Measurements from ENCODE around the gene CFDP1. TPM values are rescaled to one million over a fixed set of nuclear protein-coding genes. Genes with fewer than 3 reads are reported as not detected.
"Not testable (repeated sequence)": the region's sequence is repeated elsewhere in the genome, so short reads cannot be mapped to it uniquely, and the experiment has no call there.

The CFDP1 gene
- total RNA-seq, 1 experiment from 2014 or later: 97.6 TPM

- H3K4me3 ChIP-seq (ENCODE audit: low read depth, low read length, poor library complexity, severe bottlenecking): no peak overlapping the region
- no peaks in the 10 kb centered on the region for H3K36me3 ChIP-seq (ENCODE audit: insufficient read depth, low read length, poor library complexity, severe bottlenecking)
- ChIA-PET CTCF (interaction anchor here (1.2 kb wide), 1 partner anchor 26 kb away, joined by 3 read pairs; no protein-coding TSS in a partner anchor), POLR2A (ENCODE audit: low non-redundant PET) (no interaction called here)
- TF ChIP-seq EZH2 (IDR thresholded peaks at IDR 0.05; ENCODE audit: borderline replicate concordance, low read depth, low read length, poor library complexity, severe bottlenecking): no peak
- TF ChIP-seq, protein P1, sequence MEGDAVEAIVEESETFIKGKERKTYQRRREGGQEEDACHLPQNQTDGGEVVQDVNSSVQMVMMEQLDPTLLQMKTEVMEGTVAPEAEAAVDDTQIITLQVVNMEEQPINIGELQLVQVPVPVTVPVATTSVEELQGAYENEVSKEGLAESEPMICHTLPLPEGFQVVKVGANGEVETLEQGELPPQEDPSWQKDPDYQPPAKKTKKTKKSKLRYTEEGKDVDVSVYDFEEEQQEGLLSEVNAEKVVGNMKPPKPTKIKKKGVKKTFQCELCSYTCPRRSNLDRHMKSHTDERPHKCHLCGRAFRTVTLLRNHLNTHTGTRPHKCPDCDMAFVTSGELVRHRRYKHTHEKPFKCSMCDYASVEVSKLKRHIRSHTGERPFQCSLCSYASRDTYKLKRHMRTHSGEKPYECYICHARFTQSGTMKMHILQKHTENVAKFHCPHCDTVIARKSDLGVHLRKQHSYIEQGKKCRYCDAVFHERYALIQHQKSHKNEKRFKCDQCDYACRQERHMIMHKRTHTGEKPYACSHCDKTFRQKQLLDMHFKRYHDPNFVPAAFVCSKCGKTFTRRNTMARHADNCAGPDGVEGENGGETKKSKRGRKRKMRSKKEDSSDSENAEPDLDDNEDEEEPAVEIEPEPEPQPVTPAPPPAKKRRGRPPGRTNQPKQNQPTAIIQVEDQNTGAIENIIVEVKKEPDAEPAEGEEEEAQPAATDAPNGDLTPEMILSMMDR (conservative IDR thresholded peaks at IDR 0.05; ENCODE audit: low read depth, low read length): no peak
- no peaks in the 10 kb centered on the region for H3K9me3 ChIP-seq (ENCODE audit: low read depth, low read length, poor library complexity, severe bottlenecking)
- H3K27me3 ChIP-seq (replicated peaks; ENCODE audit: insufficient read depth, low read depth, low read length, poor library complexity): no peaks in the 10 kb centered on the region
- no TSS peak for BruUV-seq (replicated peaks)
- H3K4me1 ChIP-seq (ENCODE audit: insufficient read depth, low read length, poor library complexity, severe bottlenecking): no peaks in the 10 kb centered on the region
- intact Hi-C loops (cut with micrococcal nuclease; ENCODE audit: unreplicated experiment): no loop called here
- no peak overlapping the region for H3K27ac ChIP-seq (ENCODE audit: low read depth, low read length, poor library complexity, severe bottlenecking)
- DNase-seq (ENCODE audit: low spot score): no peak
Measured at GRCh38 chr16:75279305-75279704, 154.0 kb downstream of the CFDP1 start.

GRCh38 chr16:75273054-75273925 is 160.0 kb downstream of the CFDP1 start:
- intact Hi-C loops (cut with micrococcal nuclease; ENCODE audit: unreplicated experiment): no loop called here
- H3K36me3 ChIP-seq (ENCODE audit: insufficient read depth, low read length, poor library complexity, severe bottlenecking): no peaks in the 10 kb centered on the region
- H3K9me3 ChIP-seq (ENCODE audit: low read depth, low read length, poor library complexity, severe bottlenecking): no peaks in the 10 kb centered on the region
- DNase-seq (ENCODE audit: low spot score): no peak
- no peak overlapping the region for H3K4me3 ChIP-seq (ENCODE audit: low read depth, low read length, poor library complexity, severe bottlenecking)
- no TSS peak for BruUV-seq (replicated peaks)
- H3K27me3 ChIP-seq (replicated peaks; ENCODE audit: insufficient read depth, low read depth, low read length, poor library complexity): no peaks in the 10 kb centered on the region
- no peaks in the 10 kb centered on the region for H3K4me1 ChIP-seq (ENCODE audit: insufficient read depth, low read length, poor library complexity, severe bottlenecking)
- H3K27ac ChIP-seq (ENCODE audit: low read depth, low read length, poor library complexity, severe bottlenecking): no peak overlapping the region
- TF ChIP-seq, protein P1 (conservative IDR thresholded peaks at IDR 0.05; ENCODE audit: low read depth, low read length): no peak
- no peak for TF ChIP-seq EZH2 (IDR thresholded peaks at IDR 0.05; ENCODE audit: borderline replicate concordance, low read depth, low read length, poor library complexity, severe bottlenecking)
- ChIA-PET CTCF (no interaction called here), POLR2A (ENCODE audit: low non-redundant PET) (no interaction called here)

DNA sequence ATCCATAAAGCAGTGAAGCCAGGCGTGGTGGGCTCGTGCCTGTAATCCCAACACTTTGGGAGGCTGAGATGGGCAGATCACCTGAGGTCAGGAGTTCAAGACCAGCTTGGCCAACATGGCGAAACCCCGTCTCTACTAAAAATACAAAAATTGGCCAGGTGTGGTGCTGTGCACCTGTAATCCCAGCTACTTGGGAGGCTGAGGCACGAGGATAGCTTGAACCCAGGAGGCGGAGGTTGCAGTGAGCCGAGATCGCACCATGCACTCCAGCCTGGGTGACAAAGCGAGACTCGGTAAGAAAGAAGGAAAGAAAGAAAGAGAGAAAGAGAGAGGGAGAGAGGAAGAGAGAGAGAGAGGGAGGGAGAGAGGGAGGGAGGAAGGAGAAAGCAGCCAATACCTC is 160.7 kb downstream of the CFDP1 start:
- H3K36me3 ChIP-seq (ENCODE audit: insufficient read depth, low read length, poor library complexity, severe bottlenecking); DNase-seq (ENCODE audit: low spot score); H3K27ac ChIP-seq (ENCODE audit: low read depth, low read length, poor library complexity, severe bottlenecking); H3K9me3 ChIP-seq (ENCODE audit: low read depth, low read length, poor library complexity, severe bottlenecking); H3K4me3 ChIP-seq (ENCODE audit: low read depth, low read length, poor library complexity, severe bottlenecking); H3K4me1 ChIP-seq (ENCODE audit: insufficient read depth, low read length, poor library complexity, severe bottlenecking); H3K27me3 ChIP-seq (replicated peaks; ENCODE audit: insufficient read depth, low read depth, low read length, poor library complexity); intact Hi-C loops (cut with micrococcal nuclease; ENCODE audit: unreplicated experiment); POLR2A ChIA-PET (ENCODE audit: low non-redundant PET); BruUV-seq (replicated peaks); CTCF ChIA-PET: not testable (repeated sequence)

- ChIA-PET POLR2A (ENCODE audit: low non-redundant PET) (no interaction called here), CTCF (no interaction called here)
- DNase-seq (ENCODE audit: low spot score): no peak
- no peak overlapping the region for H3K27ac ChIP-seq (ENCODE audit: low read depth, low read length, poor library complexity, severe bottlenecking)
- no TSS peak for BruUV-seq (replicated peaks)
- H3K9me3 ChIP-seq (ENCODE audit: low read depth, low read length, poor library complexity, severe bottlenecking): no peaks in the 10 kb centered on the region
- intact Hi-C loops (cut with micrococcal nuclease; ENCODE audit: unreplicated experiment): no loop called here
- no peak for TF ChIP-seq EZH2 (IDR thresholded peaks at IDR 0.05; ENCODE audit: borderline replicate concordance, low read depth, low read length, poor library complexity, severe bottlenecking)
- TF ChIP-seq, protein P1 (conservative IDR thresholded peaks at IDR 0.05; ENCODE audit: low read depth, low read length): no peak
- no peaks in the 10 kb centered on the region for H3K27me3 ChIP-seq (replicated peaks; ENCODE audit: insufficient read depth, low read depth, low read length, poor library complexity)
- H3K36me3 ChIP-seq (ENCODE audit: insufficient read depth, low read length, poor library complexity, severe bottlenecking): no peaks in the 10 kb centered on the region
- H3K4me1 ChIP-seq (ENCODE audit: insufficient read depth, low read length, poor library complexity, severe bottlenecking): peaks cover 4% of the 10 kb centered on the region
- no peak overlapping the region for H3K4me3 ChIP-seq (ENCODE audit: low read depth, low read length, poor library complexity, severe bottlenecking)
Measured at GRCh38 chr16:75272097-75272551, 161.2 kb downstream of the CFDP1 start.
